Measurements from ENCODE around the gene SEPTIN2.

GRCh38 chr2:241315093-241315878 is 439 bp upstream of the SEPTIN2 start, which contains the start of gene HDLBP:
- no peak for TF ChIP-seq CTCF (IDR thresholded peaks at IDR 0.05; ENCODE audit: insufficient read depth, low read depth, low read length)
- no peak for TF ChIP-seq EZH2 (IDR thresholded peaks at IDR 0.05; ENCODE audit: insufficient read depth, low read length)

Measured in astrocyte (in vitro differentiated cells and primary cell).